HEK293 (cell line): ENCODE results near the gene PAQR7.

Experiments
- CTCF ChIA-PET: fragments of 350-600 bp; formaldehyde crosslinking; extraction: SDS; loops from one replicate; lab custom pipeline; 2021; ENCODE audit warnings: antibody characterized with exemption; lab: Yijun Ruan, JAX
- POLR2A ChIA-PET: fragments of 300-600 bp; formaldehyde crosslinking; extraction: SDS; loops from one replicate; lab custom pipeline; 2020; ENCODE audit warnings: antibody characterized with exemption, inconsistent platforms; lab: Yijun Ruan, JAX
- H3K27ac ChIP-seq: fragments of 200-500 bp; sonication (Bioruptor generic); 2 replicates; pipeline ENCODE4 v1.5.1; 2014; ENCODE audit warnings: low read depth, low read length, control low read depth, inconsistent platforms; ENCODE audit errors: extremely low read depth
- H3K36me3 ChIP-seq, 2 experiments: fragments of 200-500 bp in 1 of 2; sonication (Bioruptor generic) in 1 of 2; 1 replicate in 1 of 2; 2 replicates in 1 of 2; pipeline ENCODE4 v1.5.1; 2014 to 2017; ENCODE audit warnings: inconsistent platforms in 2 of 2, low read length in 2 of 2; ENCODE audit not compliant: control insufficient read depth in 2 of 2, insufficient read depth in 1 of 2
- H3K4me1 ChIP-seq: fragments of 200-500 bp; sonication (Bioruptor generic); 2 replicates; pipeline ENCODE4 v1.5.1; 2014; ENCODE audit warnings: mild to moderate bottlenecking, low read length, inconsistent platforms; ENCODE audit not compliant: control insufficient read depth, insufficient read depth
- H3K4me3 ChIP-seq: 2 replicates; pipeline ENCODE4 v1.5.1; 2011; ENCODE audit warnings: low read depth, mild to moderate bottlenecking, control low read depth, low read length, moderate library complexity
- H3K9me3 ChIP-seq: fragments of 200-500 bp; sonication (Bioruptor generic); 2 replicates; pipeline ENCODE4 v1.5.1; 2014; ENCODE audit warnings: low read depth, low read length, inconsistent platforms; ENCODE audit not compliant: control insufficient read depth, insufficient read depth
- BCL11B ChIP-seq: fragments of 450-650 bp; formaldehyde crosslinking; IDR thresholded peaks from 2 replicates; pipeline ENCODE4 v1.5.1; 2016; ENCODE audit warnings: low read depth, missing biosample characterization, missing genetic modification characterization
- KLF8 ChIP-seq: fragments of 450-650 bp; formaldehyde crosslinking; IDR thresholded peaks from 2 replicates; pipeline ENCODE4 v1.5.1; 2016; ENCODE audit warnings: missing biosample characterization, missing genetic modification characterization
- PRDM6 ChIP-seq: fragments of 450-650 bp; formaldehyde crosslinking; IDR thresholded peaks from 2 replicates; pipeline ENCODE4 v1.5.1; 2017; ENCODE audit warnings: missing biosample characterization, missing genetic modification characterization
- RBAK ChIP-seq: fragments of 450-650 bp; formaldehyde crosslinking; IDR thresholded peaks from 2 replicates; pipeline ENCODE4 v1.5.1; 2016; ENCODE audit warnings: missing biosample characterization, missing genetic modification characterization
- REST ChIP-seq: fragments of 450-650 bp; formaldehyde crosslinking; IDR thresholded peaks from 2 replicates; pipeline ENCODE4 v1.5.1; 2016; ENCODE audit warnings: missing biosample characterization, missing genetic modification characterization
- SP2 ChIP-seq: fragments of 450-650 bp; formaldehyde crosslinking; IDR thresholded peaks from 2 replicates; pipeline ENCODE4 v1.5.1; 2016; ENCODE audit warnings: missing biosample characterization, missing genetic modification characterization
- YY1 ChIP-seq: fragments of 450-650 bp; formaldehyde crosslinking; IDR thresholded peaks from 2 replicates; pipeline ENCODE4 v1.5.1; 2018; ENCODE audit warnings: missing biosample characterization, missing genetic modification characterization
- ZBTB44 ChIP-seq: fragments of 450-650 bp; IDR thresholded peaks from 2 replicates; pipeline ENCODE4 v1.5.1; 2018; ENCODE audit warnings: missing biosample characterization, mild to moderate bottlenecking, missing genetic modification characterization
- ZBTB48 ChIP-seq: fragments of 450-650 bp; formaldehyde crosslinking; IDR thresholded peaks from 2 replicates; pipeline ENCODE4 v1.5.1; 2016; ENCODE audit warnings: missing biosample characterization, missing genetic modification characterization
- ZNF121 ChIP-seq: fragments of 450-650 bp; formaldehyde crosslinking; IDR thresholded peaks from 2 replicates; pipeline ENCODE4 v1.5.1; 2016; ENCODE audit warnings: missing biosample characterization, missing genetic modification characterization
- ZNF157 ChIP-seq: fragments of 450-650 bp; formaldehyde crosslinking; IDR thresholded peaks from 2 replicates; pipeline ENCODE4 v1.5.1; 2016; ENCODE audit warnings: missing biosample characterization, missing genetic modification characterization
- ZNF366 ChIP-seq: fragments of 450-650 bp; formaldehyde crosslinking; conservative IDR thresholded peaks from 2 replicates; pipeline ENCODE4 v1.5.1; 2016; ENCODE audit warnings: missing biosample characterization, missing genetic modification characterization
- ZNF398 ChIP-seq: fragments of 450-650 bp; formaldehyde crosslinking; IDR thresholded peaks from 2 replicates; pipeline ENCODE4 v1.5.1; 2017; ENCODE audit warnings: missing biosample characterization, missing genetic modification characterization
- ZNF423 ChIP-seq: fragments of 450-650 bp; formaldehyde crosslinking; IDR thresholded peaks from 2 replicates; pipeline ENCODE4 v1.5.1; 2016; ENCODE audit warnings: missing biosample characterization, missing genetic modification characterization
- ZNF449 ChIP-seq: fragments of 450-650 bp; formaldehyde crosslinking; IDR thresholded peaks from 2 replicates; pipeline ENCODE4 v1.5.1; 2017; ENCODE audit warnings: missing biosample characterization, mild to moderate bottlenecking, missing genetic modification characterization, moderate library complexity
- ZNF48 ChIP-seq: fragments of 450-650 bp; formaldehyde crosslinking; IDR thresholded peaks from 2 replicates; pipeline ENCODE4 v1.5.1; 2016; ENCODE audit warnings: missing biosample characterization, missing genetic modification characterization
- ZNF560 ChIP-seq: fragments of 450-650 bp; formaldehyde crosslinking; IDR thresholded peaks from 2 replicates; pipeline ENCODE4 v1.5.1; 2017; ENCODE audit warnings: missing biosample characterization, missing genetic modification characterization, borderline replicate concordance
- ZNF561 ChIP-seq: fragments of 450-650 bp; IDR thresholded peaks from 2 replicates; pipeline ENCODE4 v1.5.1; 2018; ENCODE audit warnings: missing biosample characterization, missing genetic modification characterization, borderline replicate concordance
- ZNF571 ChIP-seq: fragments of 450-650 bp; formaldehyde crosslinking; IDR thresholded peaks from 2 replicates; pipeline ENCODE4 v1.5.0; 2017; ENCODE audit warnings: missing biosample characterization, missing genetic modification characterization
- ZNF677 ChIP-seq: fragments of 450-650 bp; IDR thresholded peaks from 2 replicates; pipeline ENCODE4 v1.5.0; 2018; ENCODE audit warnings: missing biosample characterization, mild to moderate bottlenecking, missing genetic modification characterization, moderate library complexity
- ZNF747 ChIP-seq: fragments of 450-650 bp; formaldehyde crosslinking; IDR thresholded peaks from 2 replicates; pipeline ENCODE4 v1.5.1; 2016; ENCODE audit warnings: missing biosample characterization, missing genetic modification characterization
- ZNF76 ChIP-seq: fragments of 450-650 bp; formaldehyde crosslinking; IDR thresholded peaks from 2 replicates; pipeline ENCODE4; 2016; ENCODE audit warnings: low read depth, missing biosample characterization, missing genetic modification characterization, borderline replicate concordance

The PAQR7 gene

GRCh38 chr1:25816112-25816718, 59.3 kb downstream of the PAQR7 start:
- Histone ChIP-seq H3K4me1 (peaks cover 6% of the 10 kb centered on the region; the same call in 1 of the 2 replicates), H3K36me3 (peaks cover 7 to 55% of the 10 kb centered on the region in 2 experiments; a peak in 2 of 3 replicates), H3K9me3 (no peaks in the 10 kb centered on the region), H3K27ac (no peak overlapping the region), H3K4me3 (no peak overlapping the region)
- CTCF ChIA-PET = no interaction called here
- POLR2A ChIA-PET = no interaction called here
- TF ChIP-seq ZNF121 (tag by site-specific recombination) (no peak), ZNF560 (tag by site-specific recombination) (no peak), KLF8 (tag by site-specific recombination) (no peak), SP2 (tag by site-specific recombination) (no peak)

- ChIA-PET CTCF (no interaction called here), POLR2A (no interaction called here)
- Histone ChIP-seq H3K9me3 (no peaks in the 10 kb centered on the region), H3K4me1 (peaks cover 6% of the 10 kb centered on the region; the same call in 1 of the 2 replicates), H3K4me3 (no peak overlapping the region), H3K27ac (no peak overlapping the region), H3K36me3 (peaks cover 7 to 61% of the 10 kb centered on the region in 2 experiments; a peak in 2 of 3 replicates)
- no peak for TF ChIP-seq ZNF747 (tag by site-specific recombination)
- no peak for TF ChIP-seq REST (tag by site-specific recombination)
- no peak for TF ChIP-seq RBAK (tag by site-specific recombination)
- no peak for TF ChIP-seq ZBTB48
- TF ChIP-seq ZNF157 (tag by site-specific recombination) = no peak
- no peak for TF ChIP-seq ZNF677 (tag by site-specific recombination)
- no peak for TF ChIP-seq ZNF571 (tag by site-specific recombination)
- TF ChIP-seq ZNF398 (tag by site-specific recombination) = no peak
- TF ChIP-seq ZNF449 (tag by site-specific recombination) = no peak
- TF ChIP-seq ZNF366 (tag by site-specific recombination) = no peak
- no peak for TF ChIP-seq ZNF561 (tag by site-specific recombination)
- TF ChIP-seq BCL11B (tag by site-specific recombination) = no peak
- TF ChIP-seq YY1 (tag by site-specific recombination) = no peak
- TF ChIP-seq ZBTB44 (tag by site-specific recombination) = no peak
- TF ChIP-seq ZNF76 (tag by site-specific recombination) = no peak
- no peak for TF ChIP-seq ZNF48 (tag by site-specific recombination)
- TF ChIP-seq ZNF423 (tag by site-specific recombination) = no peak
- no peak for TF ChIP-seq PRDM6 (tag by site-specific recombination)
These were observed 60.0 kb downstream of the PAQR7 start for GRCh38 chr1:25815208-25816111.
